Measurements from ENCODE around the gene NR1D1. TPM values are rescaled to one million over a fixed set of nuclear protein-coding genes. Genes with fewer than 3 reads are reported as not detected.

Gene NR1D1
- total RNA-seq, 1 donor from 2014 or later, result 25.8 TPM

GRCh38 chr17:40069751-40070708 lies 30.4 kb downstream of the NR1D1 start:
- intact Hi-C loops (cut with DNase I), result loop anchor here (2.0 kb wide), 1 partner anchor 41 kb away; no protein-coding TSS in a partner anchor
- no peak for DNase-seq (ENCODE audit: low spot score)

- DNase-seq (ENCODE audit: low spot score), result peak; percentile 95
- intact Hi-C loops (cut with DNase I), result loop anchor here (2.0 kb wide), 1 partner anchor 42 kb away; no protein-coding TSS in a partner anchor
These were observed 31.3 kb downstream of the NR1D1 start for GRCh38 chr17:40068917-40069750.

DNA sequence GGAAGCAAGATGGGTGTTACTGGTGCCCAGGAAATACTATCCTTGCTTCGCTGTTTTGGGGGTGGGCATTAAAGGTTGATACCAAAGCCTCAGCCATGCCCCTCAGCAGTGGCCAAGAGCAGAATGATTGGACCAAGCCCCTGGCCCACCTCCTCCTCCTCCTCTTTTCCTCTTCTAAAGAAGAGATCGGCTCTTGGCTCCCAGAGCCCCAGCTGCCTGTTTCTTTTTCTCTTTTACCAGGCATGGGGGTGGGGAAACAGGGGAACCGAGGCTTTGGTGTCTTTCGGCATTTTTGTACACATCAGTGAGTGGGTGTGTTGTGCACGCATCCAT lies 31.8 kb downstream of the NR1D1 start:
- intact Hi-C loops (cut with DNase I), result loop anchor here (2.0 kb wide), 1 partner anchor 42 kb away; no protein-coding TSS in a partner anchor

DNA sequence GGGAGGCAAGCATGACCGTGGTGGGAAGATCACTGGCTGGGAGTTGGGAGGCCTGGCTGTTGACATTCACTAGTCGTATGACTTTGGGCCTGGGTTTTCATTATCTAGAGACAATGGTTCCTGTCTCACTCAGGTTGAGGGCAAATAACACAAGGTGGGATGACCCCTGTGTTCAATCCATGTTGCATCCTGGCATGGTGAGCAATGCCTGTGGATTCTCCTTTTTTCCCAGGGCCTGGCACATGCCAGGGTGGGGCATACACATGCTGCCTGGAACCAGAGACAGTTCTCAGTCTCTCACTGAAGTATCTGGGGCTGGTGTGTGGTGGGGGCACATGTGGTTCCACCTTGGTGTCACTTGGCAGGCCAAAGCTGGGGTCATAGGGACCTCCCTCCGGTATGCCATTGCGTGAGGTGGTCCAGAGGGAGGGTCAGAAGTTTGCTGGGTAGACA lies 32.2 kb downstream of the NR1D1 start:
- intact Hi-C loops (cut with DNase I), result loop anchor here (2.0 kb wide), 1 partner anchor 43 kb away; no protein-coding TSS in a partner anchor
- DNase-seq (ENCODE audit: low spot score), result no peak

More for the DNA sequence above, 31.8 kb downstream of the NR1D1 start:
- DNase-seq (ENCODE audit: low spot score), result no peak

- intact Hi-C loops (cut with DNase I), result loop anchor here (2.0 kb wide), 1 partner anchor 43 kb away; no protein-coding TSS in a partner anchor
- DNase-seq (ENCODE audit: low spot score), result no peak
These were observed 32.7 kb downstream of the NR1D1 start for GRCh38 chr17:40067710-40068109.

DNA sequence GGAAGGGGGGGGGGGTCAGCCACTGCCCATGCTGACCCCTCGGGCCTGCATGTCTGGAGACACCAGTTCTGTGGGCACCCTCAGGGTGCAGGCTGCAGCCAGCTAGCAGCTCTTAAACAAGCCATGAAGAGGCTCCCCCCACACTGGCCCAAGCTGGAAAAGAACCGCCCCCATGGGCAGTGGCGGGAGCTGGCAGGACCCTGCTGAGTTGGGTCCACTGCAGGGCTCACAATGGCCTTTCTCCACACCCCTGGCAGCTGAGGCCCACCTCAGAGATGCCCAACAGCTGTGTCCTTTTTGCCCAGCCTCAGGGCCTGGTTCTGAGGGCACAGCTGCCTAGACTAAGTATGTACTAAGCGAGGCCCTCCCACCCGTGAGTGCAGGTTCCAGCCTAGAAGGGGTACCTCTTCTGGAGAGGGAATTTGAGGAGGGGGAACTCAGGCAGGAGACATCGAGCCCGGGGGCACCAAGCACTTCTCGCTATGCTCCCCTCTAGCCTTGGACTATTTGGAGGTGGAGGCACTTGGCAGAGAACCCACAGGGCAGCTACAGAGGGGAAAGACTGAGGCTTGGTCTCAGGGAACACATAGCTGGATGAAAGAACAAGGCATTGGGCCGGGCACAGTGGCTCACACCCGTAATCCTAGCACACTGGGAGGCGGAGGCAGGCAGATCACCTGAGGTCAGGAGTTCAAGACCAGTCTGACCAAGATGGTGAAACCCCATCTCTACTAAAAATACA lies 34.4 kb downstream of the NR1D1 start:
- intact Hi-C loops (cut with DNase I), result no loop called here

GRCh38 chr17:40064971-40065768 lies 35.2 kb downstream of the NR1D1 start:
- no peak for DNase-seq (ENCODE audit: low spot score)
- intact Hi-C loops (cut with DNase I), result no loop called here

More for the DNA sequence above, 34.4 kb downstream of the NR1D1 start:
- no peak for DNase-seq (ENCODE audit: low spot score)

GRCh38 chr17:40063901-40064531 lies 36.4 kb downstream of the NR1D1 start:
- intact Hi-C loops (cut with DNase I), result loop anchor here (1.0 kb wide), 1 partner anchor 11 kb away; no protein-coding TSS in a partner anchor
- no peak for DNase-seq (ENCODE audit: low spot score)

GRCh38 chr17:40063187-40063771 lies 37.1 kb downstream of the NR1D1 start:
- DNase-seq (ENCODE audit: low spot score), result no peak
- intact Hi-C loops (cut with DNase I), result loop anchor here (1.0 kb wide), 1 partner anchor 12 kb away; no protein-coding TSS in a partner anchor

- DNase-seq (ENCODE audit: low spot score), result peak; percentile 92
- intact Hi-C loops (cut with DNase I), result loop anchor here (1.0 kb wide), 1 partner anchor 13 kb away; no protein-coding TSS in a partner anchor
These were observed 37.8 kb downstream of the NR1D1 start, which contains the start of gene THRA for GRCh38 chr17:40062329-40063186. Gene THRA, plus strand, starts transcription at chr17:40062965. Its CDS starts 11,524 bp downstream, at chr17:40074489.

DNA sequence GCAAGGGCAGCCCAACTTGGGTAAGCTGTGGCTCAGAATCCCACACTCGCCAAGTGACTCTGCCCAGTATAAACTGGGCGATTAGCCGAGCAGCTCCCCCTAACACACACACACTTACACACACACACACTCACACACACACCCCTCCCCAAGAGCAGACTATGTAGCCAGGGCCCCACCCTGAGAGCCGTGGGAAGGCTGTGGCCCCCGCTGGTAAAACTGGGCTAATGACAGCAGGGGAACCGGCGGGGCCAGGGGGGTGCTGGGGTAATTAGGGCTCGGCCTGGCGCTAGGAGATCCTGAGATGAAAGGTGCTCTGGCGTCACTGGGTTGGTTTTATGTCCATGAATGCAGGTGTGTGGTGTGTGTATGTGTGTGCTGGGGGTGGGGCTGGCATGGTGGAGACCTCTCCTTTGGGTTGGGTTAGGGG lies 38.8 kb downstream of the NR1D1 start:
- intact Hi-C loops (cut with DNase I), result no loop called here
- no peak for DNase-seq (ENCODE audit: low spot score)

GRCh38 chr17:40060887-40061608 lies 39.3 kb downstream of the NR1D1 start:
- intact Hi-C loops (cut with DNase I), result no loop called here
- DNase-seq (ENCODE audit: low spot score), result no peak

- no peak for DNase-seq (ENCODE audit: low spot score)
- intact Hi-C loops (cut with DNase I), result no loop called here
These were observed 40.5 kb downstream of the NR1D1 start for GRCh38 chr17:40059729-40060475.

DNA sequence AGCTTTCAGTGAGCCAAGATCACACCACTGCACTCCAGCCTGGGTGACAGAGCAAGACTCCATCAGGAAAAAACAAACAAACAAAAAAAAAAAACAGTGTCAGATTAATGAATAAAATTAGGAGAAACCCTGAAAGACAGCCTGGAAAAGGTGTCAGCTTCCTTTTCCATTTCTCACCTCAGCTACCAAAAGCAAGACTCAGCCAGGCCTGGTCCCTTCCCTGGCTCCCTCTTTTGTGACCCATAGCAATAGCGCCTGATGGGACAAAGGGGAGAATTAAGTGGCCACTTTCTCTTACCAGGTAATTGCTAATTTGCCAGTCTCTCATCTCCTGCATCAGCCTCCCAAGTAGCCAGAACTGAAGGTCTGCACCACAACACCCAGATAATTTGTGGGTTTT lies 41.5 kb downstream of the NR1D1 start:
- intact Hi-C loops (cut with DNase I), result no loop called here
- no peak for DNase-seq (ENCODE audit: low spot score)

DNA sequence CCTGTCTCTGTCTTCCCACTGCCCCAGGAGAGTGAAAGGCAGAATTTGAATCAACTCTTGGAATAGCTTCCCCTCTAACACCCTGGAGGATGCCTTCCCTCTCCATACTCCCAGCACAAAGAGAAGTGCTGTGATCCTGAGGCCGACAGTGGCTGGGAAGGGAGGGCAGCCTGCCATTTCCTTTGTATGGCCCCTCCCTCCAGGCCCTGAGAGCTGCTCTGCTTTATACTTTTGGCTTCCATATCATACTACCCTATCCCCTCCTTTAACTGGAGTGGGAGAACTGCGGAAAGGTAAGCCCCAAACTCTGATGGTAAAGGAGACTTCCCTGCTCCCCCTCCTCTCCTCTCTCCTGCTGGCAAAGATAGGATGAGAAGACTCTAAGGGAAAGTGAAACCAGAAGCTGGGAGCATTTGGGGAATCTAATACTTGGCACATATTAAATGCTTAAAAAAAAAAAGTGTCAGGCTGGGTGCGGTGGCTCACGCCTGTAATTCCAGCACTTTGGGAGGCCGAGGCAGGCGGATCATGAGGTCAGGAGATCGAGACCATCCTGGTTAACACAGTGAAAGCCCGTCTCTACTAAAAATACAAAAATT lies 42.1 kb downstream of the NR1D1 start:
- intact Hi-C loops (cut with DNase I), result no loop called here
- no peak for DNase-seq (ENCODE audit: low spot score)
